Hematopoietic multipotent progenitor cell treated with erythropoietin and hydrocortisone succinate and interleukin-3 and kit ligand, for 4 days (in vitro differentiated cells): Measurements from ENCODE around the gene AP1S1.
"Not testable (repeated sequence)": the region's sequence is repeated elsewhere in the genome, so short reads cannot be mapped to it uniquely, and the experiment has no call there.

Experiments used
- DNase-seq: peaks from one replicate; pipeline ENCODE4 v3.0.0-alpha.2; 2015

Gene AP1S1

DNA sequence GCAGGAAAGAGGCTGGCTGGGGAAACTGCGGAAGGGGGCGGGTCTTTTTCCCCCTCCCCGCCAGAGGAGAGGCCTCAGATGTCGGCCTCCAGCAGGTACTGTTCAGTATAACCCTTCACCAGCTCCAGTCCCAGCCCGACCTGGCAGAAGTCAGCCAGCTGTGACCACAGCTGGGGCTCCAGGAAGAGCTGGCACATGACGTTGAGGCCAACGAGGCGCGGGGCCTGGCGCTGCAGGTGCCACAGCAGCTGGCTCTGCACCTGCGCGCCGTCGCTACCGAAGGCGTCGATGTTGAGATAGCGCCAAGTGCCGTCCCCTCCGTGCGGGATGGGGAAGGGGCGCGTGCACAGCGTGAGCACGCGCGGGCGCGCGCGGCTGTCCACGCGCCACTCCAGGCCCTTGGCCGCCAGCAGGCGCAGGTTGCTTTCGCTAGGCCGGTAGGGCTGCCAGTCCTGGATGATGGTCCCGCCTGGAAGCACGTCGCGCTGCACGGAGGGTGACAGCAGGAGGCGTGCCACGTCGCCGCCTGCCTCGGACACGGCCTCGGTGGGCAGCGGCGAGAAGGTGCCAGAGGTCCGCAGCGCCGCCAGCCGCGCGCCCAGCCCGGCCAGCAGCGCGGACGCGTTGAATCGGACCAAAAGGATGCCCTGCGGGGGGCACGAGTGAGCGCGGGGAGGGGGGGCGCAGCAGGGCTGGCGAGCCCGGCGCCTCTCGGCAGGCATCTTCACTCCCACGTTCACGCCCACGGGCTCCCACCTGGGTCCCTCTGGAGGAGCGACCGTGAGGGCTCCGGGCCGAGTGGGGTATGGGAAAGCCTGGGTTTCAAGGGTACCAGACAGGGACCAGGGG lies 18.0 kb downstream of the AP1S1 start:
- DNase-seq, result peak; percentile 37

DNA sequence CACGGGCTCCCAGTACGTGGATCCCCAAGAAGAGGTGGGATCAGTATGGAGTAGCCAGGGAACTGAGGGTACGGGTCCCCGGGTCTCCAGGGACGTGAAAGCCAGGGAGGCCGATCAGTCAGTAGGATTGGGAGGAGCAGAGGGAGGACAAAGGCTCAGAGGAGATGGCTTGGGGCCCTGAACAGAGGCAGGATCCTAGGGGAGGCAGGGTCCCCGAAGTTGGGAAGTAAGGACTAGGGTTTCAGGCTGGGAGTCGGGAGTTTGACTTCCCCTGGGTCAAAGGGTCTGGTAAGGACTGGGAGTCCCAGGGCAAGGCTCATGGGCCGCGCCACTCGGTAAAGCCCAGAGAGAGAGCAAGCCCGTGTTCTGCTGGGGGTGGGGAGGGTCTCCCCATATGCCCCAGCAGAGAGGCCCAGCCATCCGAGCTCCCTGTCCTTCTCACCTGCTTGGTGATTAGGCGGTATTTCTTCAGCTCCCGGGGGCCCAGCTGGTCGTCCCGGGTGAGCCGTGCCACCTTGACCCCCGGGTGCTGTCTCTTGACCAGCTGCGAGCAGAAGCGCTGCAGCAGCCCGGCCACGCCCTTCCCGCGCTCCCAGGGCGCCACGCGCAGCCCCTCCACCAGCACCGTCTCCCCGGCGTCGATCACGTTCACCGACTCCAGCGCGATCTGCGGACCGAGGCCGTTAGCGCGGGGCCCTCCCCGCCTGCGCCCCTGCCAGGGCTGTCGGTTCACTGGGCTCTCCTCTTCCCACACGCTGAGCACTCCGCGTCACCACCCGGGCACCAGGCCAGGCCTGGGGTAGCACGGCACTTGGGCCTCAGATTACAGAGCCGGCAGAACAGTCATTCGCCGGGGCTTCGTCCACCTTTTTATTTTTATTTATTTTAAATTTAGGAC lies 18.8 kb downstream of the AP1S1 start:
- DNase-seq, result peak; percentile 83

DNA sequence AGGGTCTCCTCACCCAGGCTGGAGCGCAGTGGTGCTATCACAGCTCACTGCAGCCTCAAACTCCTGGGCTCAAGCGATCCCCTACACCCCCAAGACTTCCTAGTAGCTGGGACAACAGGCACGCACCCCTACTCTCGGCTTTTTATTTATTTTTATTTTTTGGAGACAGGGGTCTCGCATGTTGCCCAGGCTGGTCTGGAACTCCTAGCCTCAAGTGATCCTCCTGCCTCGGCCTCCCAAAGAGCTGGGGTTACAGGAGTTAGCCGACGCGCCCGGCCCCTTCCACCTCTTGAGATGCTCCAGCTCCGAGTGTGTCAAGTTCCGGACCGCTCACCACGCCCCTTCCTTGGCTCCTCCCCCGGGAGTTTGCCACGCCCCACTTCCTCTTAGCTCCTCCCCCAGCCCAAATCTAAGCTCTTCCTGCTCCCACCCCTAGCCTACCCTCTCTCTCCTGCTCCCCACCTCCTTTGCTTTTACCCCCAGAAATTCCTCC lies 19.5 kb downstream of the AP1S1 start:
- DNase-seq, result peak; percentile 79

DNA sequence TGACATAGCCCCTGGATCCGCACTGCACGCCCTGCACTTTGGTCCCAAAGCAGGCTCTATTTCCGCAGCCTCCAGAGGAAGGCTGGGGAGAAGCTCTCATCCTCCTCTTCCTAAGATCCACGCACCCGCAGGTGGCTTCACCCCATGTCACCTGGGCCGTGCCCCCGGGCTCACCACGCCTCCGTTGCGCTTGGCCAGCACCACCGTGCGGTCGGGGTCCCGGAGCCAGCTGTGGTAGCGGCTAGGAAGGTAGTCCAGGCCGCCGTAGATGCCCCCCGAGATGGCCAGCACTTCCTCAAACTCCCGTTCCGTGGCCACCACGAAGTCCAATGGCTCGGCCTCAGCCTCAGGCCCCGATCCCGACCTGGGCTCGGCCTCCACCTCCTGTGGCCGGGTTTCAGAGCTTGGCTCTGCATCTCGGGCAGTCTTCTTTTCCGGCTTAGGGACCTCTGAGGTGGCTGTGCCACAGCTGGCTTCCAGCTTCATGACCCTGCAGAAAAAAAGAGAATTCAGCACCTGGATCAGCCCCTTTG lies 20.1 kb downstream of the AP1S1 start:
- no peak for DNase-seq

DNA sequence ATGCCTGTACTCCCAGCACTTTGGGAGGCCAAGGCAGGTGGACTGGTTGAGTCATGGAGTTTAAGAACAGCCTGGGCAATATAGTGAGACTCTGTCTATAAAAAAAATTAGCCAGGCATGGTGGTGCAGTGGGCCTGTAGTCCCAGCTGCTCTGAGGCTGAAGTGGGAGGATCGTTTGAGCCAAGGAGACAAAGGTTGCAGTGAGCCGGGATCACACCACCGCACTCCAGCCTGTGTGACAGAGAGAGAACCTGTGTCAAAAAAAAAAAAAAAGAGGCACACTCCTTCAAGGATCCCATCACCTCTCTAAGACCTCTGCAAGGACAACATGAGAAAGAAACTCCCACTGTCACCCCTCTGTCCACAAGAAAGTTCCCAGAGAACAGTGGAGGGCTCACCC lies 21.4 kb downstream of the AP1S1 start:
- no peak for DNase-seq

DNA sequence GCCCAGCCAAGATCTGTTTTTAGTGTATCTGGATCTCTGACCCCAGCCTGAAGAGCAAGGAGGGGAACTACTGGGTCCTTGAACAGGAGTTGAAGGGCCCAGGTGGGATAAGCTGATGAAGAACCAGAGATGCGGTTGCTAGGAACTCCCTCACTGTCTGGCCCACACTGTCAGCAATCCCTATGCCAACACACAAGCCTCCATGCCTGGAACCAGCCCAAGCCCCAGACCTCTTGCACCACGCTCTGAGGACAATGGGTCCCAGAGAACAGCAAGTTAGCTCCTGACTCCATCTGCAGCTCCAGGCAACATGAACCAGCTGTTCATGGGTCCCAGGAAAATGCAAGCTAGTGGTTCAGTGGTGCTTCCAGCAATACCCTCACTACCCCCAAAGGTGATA lies 23.4 kb downstream of the AP1S1 start:
- no peak for DNase-seq

DNA sequence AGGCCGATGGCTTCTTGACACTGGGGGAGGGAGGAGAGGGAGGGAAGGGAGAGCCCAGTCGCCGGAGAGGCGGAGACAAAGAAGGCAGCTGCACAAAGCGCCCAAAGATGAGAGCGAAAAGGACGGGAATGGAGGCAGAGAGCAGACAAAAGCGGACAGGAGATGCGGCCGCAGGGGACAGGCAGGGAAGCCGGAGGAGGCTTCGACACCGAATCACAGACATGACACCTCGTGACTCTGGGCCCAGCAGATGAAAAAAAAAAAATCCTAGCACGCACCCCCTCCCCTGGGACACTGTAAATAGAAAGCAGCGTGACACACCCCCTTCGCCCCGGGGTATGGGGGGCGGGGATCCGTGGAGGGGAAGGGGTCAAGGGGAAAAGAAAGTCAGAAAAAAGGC lies 24.8 kb downstream of the AP1S1 start:
- DNase-seq, result no peak

DNA sequence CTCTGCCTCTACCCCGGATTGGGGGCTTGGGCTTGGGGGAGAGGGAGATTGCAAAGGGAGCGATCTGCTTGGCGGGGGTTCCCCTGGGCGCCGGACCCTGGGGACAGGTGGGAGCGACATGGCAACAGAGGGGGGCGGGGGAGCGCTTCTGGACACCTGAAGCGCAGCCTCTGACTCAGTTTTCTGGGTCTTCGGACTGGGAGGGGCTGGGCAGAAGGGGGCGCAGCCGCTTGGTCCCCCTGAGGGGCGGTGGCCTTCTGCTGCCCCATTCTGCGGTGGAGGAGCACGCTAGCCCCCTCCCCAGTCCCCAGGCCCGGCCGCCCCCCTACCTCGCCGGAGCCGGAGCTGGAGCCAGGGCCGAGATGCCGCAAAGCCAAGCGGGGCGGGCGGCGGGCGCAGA lies 25.4 kb downstream of the AP1S1 start:
- DNase-seq, result no peak

DNA sequence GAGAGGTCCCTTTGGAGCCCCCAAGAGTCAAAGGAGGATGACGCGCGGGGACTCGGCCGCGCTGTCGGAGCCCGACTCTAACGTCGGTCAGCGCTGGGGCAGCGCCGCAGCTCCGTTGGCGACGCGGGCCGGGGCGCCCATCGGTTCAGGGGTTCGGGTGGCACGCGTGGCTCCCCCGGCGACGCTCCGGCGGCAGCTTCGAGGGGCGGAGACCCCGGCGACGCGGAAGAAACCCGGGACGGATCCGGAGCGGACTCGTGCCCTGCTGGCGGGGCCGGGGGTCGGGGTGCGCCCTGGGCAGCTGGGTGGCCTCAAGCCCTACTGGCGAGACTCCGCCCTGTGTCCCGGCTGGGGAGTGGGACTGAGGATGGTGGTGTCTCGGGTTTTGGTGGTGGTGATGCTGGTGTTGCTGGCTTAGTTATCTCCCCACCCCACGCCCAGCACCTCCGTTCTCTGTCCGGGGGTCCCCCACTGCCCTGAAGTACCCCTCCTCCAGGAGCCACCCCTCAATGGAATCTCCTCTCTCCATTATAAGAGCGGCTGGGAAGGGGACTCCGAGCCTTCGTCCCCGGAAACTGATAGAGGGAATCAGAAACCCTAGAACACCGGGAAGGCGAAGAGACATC lies 26.0 kb downstream of the AP1S1 start, which contains the start of gene NAT16:
TSS of gene NAT16 (minus strand) at position 164 of the 626 bp plus-strand sequence. CDS start 5,486 bp downstream, outside the sequence.
- no peak for DNase-seq

DNA sequence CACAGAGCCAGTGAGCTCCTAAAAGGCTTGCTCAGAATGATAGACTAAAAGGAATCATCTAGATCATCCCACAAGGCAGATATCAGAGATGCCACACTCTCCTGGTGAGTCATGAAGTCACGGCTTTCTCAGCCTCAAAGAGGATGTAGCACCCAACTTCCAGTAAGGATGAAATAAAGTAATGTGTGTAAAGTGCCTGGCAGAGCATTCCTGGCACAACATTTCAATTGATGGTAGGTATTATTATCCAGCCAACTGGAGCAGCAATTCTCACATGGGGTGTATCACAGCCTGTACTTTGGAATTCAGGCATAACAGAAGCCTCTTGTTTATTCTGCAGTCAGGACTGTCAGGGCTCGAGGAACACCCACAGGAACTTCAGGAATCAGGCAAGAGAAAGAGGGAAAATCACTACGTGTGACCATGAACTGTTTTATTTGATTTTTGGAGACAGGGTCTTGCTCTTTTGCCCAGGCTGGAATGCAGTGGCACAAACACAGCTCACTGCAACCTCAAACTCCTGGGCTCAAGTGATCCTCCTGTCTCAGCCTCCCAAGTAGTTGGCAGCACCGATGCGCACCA lies 31.1 kb downstream of the AP1S1 start:
- DNase-seq, result no peak

DNA sequence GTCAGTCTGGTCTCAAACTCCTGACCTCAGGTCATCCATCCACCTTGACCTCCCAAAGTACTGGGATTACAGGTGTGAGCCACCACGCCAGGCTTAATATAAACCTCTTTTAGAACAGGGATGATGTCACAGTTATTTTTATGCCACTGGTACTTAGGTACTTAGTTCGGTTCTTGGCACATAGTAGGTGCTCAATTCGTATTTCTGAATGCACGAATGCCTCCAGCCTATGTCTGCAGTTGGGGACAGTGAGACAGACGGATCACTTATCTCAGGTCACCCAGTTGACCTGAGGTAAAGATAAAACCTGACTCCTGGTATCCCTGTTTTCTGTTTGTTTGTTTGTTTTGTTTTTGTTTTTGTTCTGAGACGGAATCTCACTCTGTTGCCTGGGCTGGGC lies 31.9 kb downstream of the AP1S1 start:
- no peak for DNase-seq

DNA sequence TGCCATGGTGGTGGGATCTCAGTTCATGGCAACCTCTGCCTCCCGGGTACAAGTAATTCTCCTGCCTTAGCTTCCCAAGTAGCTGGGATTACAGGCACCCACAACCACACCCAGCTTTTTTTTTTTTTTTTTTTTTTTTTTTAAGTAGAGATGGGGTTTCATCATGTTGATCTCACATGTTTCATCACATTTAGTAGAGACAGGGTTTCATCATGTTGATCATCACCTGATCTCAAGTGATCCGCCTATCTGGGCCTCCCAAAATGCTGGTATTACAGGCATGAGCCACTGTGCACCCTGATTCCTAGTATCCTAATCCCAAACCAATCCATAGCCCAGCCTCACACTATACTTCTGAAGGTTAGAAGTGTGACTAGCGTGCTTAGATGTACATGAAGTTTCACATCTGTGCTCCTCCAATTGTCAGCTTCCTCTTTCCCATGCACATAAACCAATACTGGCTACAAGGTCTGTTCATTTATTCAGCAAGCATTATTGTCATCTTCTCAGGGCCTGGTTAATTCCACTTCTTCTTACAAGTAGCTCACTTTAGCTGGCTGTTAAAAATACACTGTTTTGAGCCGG lies 32.7 kb downstream of the AP1S1 start:
- no peak for DNase-seq

DNA sequence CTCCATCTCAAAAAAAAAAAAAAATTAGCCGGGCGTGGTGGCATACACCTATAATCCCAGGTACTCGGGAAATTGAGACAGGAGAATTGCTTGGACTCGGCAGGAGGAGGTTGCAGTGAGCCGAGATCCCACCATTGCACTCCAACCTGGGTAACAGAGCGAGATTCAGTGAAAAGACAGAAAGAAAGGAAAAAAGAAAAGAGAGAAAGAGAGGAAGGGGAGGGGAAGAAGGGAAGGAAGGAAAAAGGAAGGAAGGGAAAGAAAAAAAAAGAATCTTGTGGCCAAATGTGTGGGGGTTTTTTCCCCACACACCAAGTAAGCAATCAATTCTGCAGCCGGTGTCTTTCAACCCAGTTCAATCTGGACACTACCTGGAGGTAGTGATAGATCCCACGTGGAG lies 34.8 kb downstream of the AP1S1 start:
- DNase-seq, result no peak

DNA sequence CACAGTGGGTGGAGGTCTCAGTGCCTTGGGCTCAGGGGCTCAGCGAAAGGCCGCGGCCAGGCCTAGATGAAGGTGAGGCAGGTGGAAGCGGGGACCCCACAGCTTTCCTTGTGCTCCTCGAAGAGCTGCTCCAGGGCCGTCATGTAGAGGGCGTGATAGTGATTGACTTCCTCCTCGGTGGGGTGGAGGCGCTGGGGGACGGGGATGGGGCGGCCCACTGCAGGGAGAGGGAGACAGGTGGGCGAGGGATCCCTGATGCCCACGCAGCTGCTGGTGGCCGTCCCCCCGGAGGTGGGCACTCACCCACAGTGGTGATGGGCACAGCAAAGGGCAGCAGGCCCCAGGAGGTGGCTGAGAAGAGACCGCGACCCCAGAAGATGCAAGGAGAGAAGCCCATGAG lies 41.6 kb downstream of the AP1S1 start:
- no peak for DNase-seq

DNA sequence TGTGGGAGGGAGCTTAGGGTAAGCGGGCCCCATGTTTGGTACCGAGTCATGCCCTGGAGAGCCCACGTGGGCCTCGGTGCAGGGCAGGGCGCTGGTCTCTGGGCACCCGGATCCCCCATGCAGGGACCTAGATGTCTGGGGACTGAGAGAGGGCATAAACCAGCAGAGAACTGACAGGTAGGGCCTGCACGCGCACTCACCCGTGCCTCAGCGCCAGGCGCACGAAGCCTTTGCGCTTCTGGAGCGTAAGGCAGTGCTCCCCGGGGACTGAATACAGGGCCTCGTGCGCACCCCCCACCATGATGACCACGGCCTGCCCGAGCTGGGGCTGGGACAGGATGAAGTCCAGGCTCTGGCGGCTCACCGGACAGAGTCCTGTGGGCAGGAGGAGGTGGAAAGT lies 43.7 kb downstream of the AP1S1 start:
- no peak for DNase-seq

DNA sequence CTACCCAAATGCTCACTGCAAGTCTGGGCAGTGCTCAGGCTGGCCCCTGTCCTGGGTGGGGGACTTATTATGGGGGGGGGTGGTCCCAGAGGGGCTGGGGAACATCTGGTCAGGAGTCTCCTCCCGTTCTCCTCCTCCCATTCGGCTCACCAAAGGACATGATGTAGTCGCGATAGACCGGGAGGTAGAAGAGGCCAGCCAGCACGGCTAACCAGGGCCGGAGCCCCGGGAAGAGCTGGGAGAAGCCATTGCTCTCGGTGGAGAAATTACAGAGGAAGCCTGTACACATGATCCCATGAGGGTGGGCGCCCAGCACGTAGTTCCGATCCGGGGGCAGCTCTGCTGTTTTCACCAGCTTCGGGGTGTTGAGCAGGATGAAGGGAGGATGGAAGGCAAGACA lies 44.2 kb downstream of the AP1S1 start:
- DNase-seq, result no peak

DNA sequence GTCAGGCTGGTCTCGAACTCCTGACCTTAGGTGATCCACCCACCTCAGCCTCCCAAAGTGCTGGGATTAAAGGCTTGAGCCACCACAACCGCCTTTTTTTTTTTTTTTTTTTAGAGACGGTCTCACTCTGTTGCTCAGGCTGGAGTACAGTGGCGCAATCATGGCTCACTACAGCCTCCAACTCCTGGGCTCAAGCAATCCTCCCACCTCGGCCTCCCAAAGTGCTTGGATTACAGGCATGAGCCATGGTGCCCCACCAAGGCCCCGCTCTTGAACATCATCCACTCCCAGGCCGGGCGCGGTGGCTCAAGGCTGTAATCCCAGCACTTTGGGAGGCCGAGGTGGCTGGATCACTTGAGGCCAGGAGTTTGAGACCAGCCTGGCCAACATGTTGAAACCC lies 45.2 kb downstream of the AP1S1 start:
- not testable (repeated sequence) for DNase-seq

DNA sequence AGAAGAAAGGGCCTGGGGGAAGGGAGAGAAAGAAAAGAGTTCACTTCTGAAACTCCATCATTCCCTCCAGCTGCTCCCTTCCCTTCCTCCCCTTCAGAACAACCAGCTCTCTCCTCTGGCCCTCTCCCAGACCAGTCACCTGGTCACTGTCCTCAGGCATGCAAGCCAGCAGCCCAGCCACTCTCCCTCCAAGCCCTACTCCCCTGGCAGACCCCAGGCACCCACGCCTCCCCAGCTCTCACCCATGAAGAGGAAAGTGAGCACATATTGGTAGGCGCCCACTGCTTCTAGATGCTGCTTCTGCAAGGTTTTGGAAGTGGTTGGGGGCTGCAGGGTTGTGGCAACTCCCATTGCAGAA lies 46.2 kb downstream of the AP1S1 start:
- no peak for DNase-seq

DNA sequence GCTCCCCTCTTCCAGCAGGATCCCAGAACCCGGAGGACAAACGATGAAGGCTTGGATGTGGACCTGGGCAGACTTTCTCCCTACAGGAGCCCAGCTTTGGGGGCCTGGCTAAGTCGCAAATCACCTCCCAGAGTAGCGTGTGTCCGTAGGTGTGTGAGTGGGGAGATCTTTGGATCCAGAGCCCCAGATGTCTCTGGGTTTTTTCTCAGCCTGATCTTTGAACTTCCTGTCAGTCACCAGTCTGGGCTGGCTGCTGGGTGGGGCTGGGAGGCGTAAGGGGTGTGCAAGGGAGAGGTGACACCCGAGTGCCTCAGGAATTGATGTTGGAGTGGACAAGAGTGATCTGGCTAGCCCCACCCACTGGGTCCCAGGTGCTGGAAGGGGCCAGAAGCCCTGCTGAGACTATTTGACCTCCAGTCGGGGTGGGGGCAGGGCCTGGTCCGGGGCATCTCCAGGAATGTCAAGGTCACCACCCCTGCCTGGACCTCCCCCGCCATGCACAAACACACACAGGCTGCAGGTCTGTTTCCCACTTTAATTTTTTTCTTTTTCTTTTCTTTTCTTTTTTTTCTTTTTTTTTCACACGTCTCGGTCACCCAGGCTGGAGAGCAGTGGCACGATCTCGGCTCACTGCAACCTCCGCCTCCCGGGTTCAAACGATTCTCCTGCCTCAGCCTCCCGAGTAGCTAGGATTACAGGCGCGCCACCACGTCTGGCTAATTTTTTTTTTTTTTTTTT lies 46.8 kb downstream of the AP1S1 start, which contains the start of gene MOGAT3:
TSS of gene MOGAT3 (minus strand) at position 175 of the 738 bp plus-strand sequence. CDS start 182 bp downstream, outside the sequence.
- DNase-seq, result no peak

DNA sequence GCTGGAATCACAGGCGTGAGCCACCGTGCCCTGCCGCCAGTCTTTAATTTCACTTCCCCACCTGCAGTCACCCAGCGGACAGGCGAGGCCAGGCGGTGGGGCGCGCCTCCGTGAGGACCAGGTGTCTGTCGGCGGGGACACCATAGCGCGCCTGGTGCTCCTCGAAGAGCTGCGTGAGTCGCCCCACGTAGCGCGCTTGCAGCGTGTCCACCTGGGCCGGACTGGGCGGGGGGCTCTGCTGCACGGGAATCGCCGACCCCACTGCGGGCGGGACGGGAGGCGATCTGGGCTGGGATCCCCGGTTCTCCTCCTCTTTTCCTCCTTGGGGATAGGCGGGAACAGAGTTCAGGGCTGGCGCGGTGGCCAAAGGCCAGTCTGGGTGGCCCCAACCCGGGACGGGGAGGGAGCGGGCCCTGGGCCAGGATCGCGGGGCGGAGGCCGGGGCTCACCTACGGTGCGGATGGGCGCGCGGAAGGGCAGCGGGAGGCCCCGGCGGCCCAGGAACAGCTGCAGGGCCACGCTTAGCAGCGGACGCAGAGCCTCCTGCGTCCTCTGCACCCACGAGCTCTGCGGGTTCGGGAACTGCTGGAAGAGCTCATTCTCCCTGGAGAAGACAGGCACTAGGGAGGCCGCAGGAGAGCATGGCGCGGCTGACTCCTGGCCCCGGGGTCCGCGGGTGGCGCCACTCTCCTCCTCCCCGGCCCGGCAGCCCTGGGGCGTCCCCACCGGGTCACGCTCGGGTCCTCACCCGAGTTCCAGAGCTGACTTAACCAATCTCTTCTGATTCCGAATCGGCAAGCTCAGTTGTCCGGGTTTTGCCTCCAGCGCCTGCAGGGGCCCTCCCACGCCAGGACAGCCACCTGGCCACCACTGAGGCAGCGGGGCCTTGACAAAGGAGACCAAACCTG lies 47.7 kb downstream of the AP1S1 start:
- no peak for DNase-seq
